Measurements from ENCODE around the gene NFE2L2. TPM values are rescaled to one million over a fixed set of nuclear protein-coding genes. Genes with fewer than 3 reads are reported as not detected.
A peak's percentile ranks its signal among the peaks of the same experiment; 100 is the strongest.

NFE2L2 gene
- total and polyA plus RNA-seq, 9 of the 15 experiments (the other 6 are each of a cell fraction or from before 2014, with no cell fraction given): 29.3 to 120 (median 59.3) TPM

DNA sequence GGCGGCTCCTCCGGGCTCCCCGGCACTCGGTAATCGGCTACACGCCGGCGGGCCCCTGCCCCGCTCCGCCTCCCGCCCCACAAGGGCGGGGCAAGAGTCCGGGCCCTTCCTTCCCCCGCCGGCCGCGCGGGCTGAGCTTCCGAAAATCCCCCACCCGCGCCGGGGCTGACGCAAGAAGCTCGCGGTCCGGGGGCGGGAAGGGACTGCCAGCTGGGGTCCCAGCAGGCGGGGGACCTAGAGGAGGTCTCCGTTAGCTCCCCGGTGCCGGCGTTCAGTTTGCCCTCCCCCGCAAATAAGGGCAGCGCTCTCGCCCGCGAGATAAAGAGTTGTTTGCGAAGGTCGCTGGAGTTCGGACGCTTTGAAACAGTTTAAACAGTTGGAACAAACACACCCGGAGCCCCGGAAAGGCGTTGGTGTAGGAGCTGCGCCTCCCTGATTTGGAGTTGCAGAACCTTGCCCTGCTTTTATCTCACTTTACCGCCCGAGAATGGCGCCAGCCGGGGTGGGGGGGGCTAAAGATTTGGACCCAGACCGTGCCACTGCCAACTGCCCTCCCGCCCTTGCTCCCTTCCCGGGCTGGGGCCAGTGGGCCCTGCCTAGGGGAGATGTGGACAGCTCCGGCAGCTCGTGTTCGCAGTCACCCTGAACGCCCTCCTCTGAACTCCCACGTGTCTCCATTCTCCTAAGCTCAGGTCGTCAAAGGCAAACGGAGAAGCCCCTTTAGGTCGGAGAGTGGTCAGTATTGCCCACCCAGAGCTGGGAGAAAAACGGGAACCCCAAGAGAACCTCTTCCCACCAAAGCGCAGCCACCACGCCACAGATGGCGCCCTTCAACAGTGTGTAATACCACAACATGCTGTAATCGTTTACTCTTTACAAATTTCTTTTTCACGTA is at the start of gene NFE2L2 (continued):
- TF ChIP-seq SNIP1 (IDR thresholded peaks at IDR 0.05; ENCODE audit: low read depth) (0 out of 2 replicates have a peak, but pooled peaks have one; percentile 12), ZNF165 (CRISPR knock-in tag; IDR thresholded peaks at IDR 0.05; ENCODE audit: borderline replicate concordance) (peak; percentile 71; the same call in 1 of the 2 replicates), SUPT5H (IDR thresholded peaks at IDR 0.05) (peak; percentile 82), MCM5 (IDR thresholded peaks at IDR 0.05; ENCODE audit: low read depth) (no peak), SRF (CRISPR knock-in tag; IDR thresholded peaks at IDR 0.05) (peak in 1 of 2 experiments; percentile 74; a peak in 2 of 4 replicates), USF2 (CRISPR knock-in tag; IDR thresholded peaks at IDR 0.05) (no peak), ZNF79 (CRISPR knock-in tag; IDR thresholded peaks at IDR 0.05; ENCODE audit: low read depth) (no peak), RFX7 (CRISPR knock-in tag; IDR thresholded peaks at IDR 0.05) (0 out of 2 replicates have a peak, but pooled peaks have one; percentile 6)

GRCh38 chr2:177314194-177314593 is 49.7 kb upstream of the NFE2L2 start:
- ChIA-PET CTCF (ENCODE audit: low intra/inter-chr PET ratio) (no interaction called here), POLR2A (interaction anchor here (0.7 to 1.6 kb wide), 3 partner anchors 14 to 350 kb away, joined by 3 to 4 read pairs (median 3); no protein-coding TSS in a partner anchor)
- no peak overlapping the region for H3K9ac ChIP-seq (ENCODE audit: insufficient read depth in 1 of 2, low read depth in 2 of 2, low read length in 2 of 2)
- no peaks in the 10 kb centered on the region for H3K36me3 ChIP-seq (ENCODE audit: control insufficient read depth, insufficient read depth, low read length)
- DNase-seq (ENCODE audit: extremely low read depth in 1 of 4, low spot score in 3 of 4) (no peak), ATAC-seq (peak; percentile 64), FAIRE-seq (no peak)
- no peaks in the 10 kb centered on the region for H4K20me1 ChIP-seq (replicated peaks; ENCODE audit: control insufficient read depth, insufficient read depth, low read length)
- no peaks in the 10 kb centered on the region for H3K9me1 ChIP-seq (ENCODE audit: control insufficient read depth, insufficient read depth, low read length)
- H3K79me2 ChIP-seq (ENCODE audit: control insufficient read depth, insufficient read depth, low read length): no peaks in the 10 kb centered on the region
- H3K4me2 ChIP-seq (ENCODE audit: insufficient read depth, low read length): no peak overlapping the region
- no peak overlapping the region for H3K27ac ChIP-seq (ENCODE audit: extremely low read depth, low read depth, low read length)
- peaks cover 0 to 5% of the 10 kb centered on the region in 2 experiments; a peak in 1 of 5 replicates for H3K4me1 ChIP-seq (replicated peaks in 1 of 2; ENCODE audit: control insufficient read depth in 2 of 2, insufficient read depth in 2 of 2, low read length in 2 of 2)
- H3K27me3 ChIP-seq (ENCODE audit: control insufficient read depth in 2 of 2, insufficient read depth in 2 of 2, low read length in 2 of 2): no peaks in the 10 kb centered on the region
- H3K9me3 ChIP-seq (replicated peaks; ENCODE audit: control insufficient read depth, insufficient read depth, low read depth, low read length): no peaks in the 10 kb centered on the region
- no TSS peak for BruUV-seq (replicated peaks)
- no peak overlapping the region for H2AFZ ChIP-seq (ENCODE audit: low read depth, low read length)
- WGBS (ENCODE audit: insufficient coverage, low coverage, missing lambda C conversion rate): 3% methylated on average over 1 of the region's 1 CpG
- no peak overlapping the region for H3K4me3 ChIP-seq
- in situ Hi-C loops (cut with MboI) (no loop called here), intact Hi-C loops (cut with micrococcal nuclease) (no loop called here)
- no peak for TF ChIP-seq HNRNPK (IDR thresholded peaks at IDR 0.05; ENCODE audit: low read depth, low read length, poor library complexity, severe bottlenecking)
- 0 out of 2 replicates have a peak, but pooled peaks have one; percentile 8 for TF ChIP-seq ZNF778 (CRISPR knock-in tag; IDR thresholded peaks at IDR 0.05)
- TF ChIP-seq NFIX (CRISPR knock-in tag; IDR thresholded peaks at IDR 0.05; ENCODE audit: low read depth): no peak
- no peak for TF ChIP-seq KDM1A (IDR thresholded peaks at IDR 0.05)
- 0 out of 2 replicates have a peak, but pooled peaks have one; percentile 37 for TF ChIP-seq ZNF316 (IDR thresholded peaks at IDR 0.05)
- TF ChIP-seq PATZ1 (CRISPR knock-in tag; IDR thresholded peaks at IDR 0.05; ENCODE audit: borderline replicate concordance): no peak
- peak; percentile 45; the same call in 1 of the 2 replicates for TF ChIP-seq HMBOX1 (IDR thresholded peaks at IDR 0.05)
- no peak for TF ChIP-seq ARHGAP35 (IDR thresholded peaks at IDR 0.05; ENCODE audit: partially characterized antibody)
- TF ChIP-seq MECOM (CRISPR knock-in tag; IDR thresholded peaks at IDR 0.05): no peak

Measured in K562 (cell line).